GM19193 (cell line): ENCODE results near the gene UBE2J2.

ENCODE experiments used
- POLR2A ChIP-seq: IDR thresholded peaks from 4 replicates; pipeline ENCODE4 v1.6.1; 2011; ENCODE audit not compliant: insufficient read depth, insufficient read length; ENCODE audit errors: extremely low read depth

Gene UBE2J2

GRCh38 chr1:1304331-1305299 is 31.0 kb upstream of the UBE2J2 start:
- TF ChIP-seq POLR2A: no peak

- no peak for TF ChIP-seq POLR2A
Observed at GRCh38 chr1:1303736-1304135, 30.1 kb upstream of the UBE2J2 start.

- no peak for TF ChIP-seq POLR2A
Observed at GRCh38 chr1:1302951-1303509, 29.4 kb upstream of the UBE2J2 start.

- TF ChIP-seq POLR2A: no peak
Observed at GRCh38 chr1:1302006-1302430, 28.4 kb upstream of the UBE2J2 start.

- no peak for TF ChIP-seq POLR2A
Observed at GRCh38 chr1:1300352-1300739, 26.7 kb upstream of the UBE2J2 start.

- TF ChIP-seq POLR2A: no peak
Observed at GRCh38 chr1:1299686-1300351, 26.2 kb upstream of the UBE2J2 start.

GRCh38 chr1:1298861-1299685 is 25.4 kb upstream of the UBE2J2 start:
- no peak for TF ChIP-seq POLR2A

GRCh38 chr1:1297802-1298424 is 24.3 kb upstream of the UBE2J2 start:
- TF ChIP-seq POLR2A: no peak

- no peak for TF ChIP-seq POLR2A
Observed at GRCh38 chr1:1296070-1297061, 22.7 kb upstream of the UBE2J2 start.

GRCh38 chr1:1295154-1295923 is 21.7 kb upstream of the UBE2J2 start:
- no peak for TF ChIP-seq POLR2A

GRCh38 chr1:1294250-1294890 is 20.7 kb upstream of the UBE2J2 start:
- no peak for TF ChIP-seq POLR2A

- no peak for TF ChIP-seq POLR2A
Observed at GRCh38 chr1:1293263-1294249, 19.9 kb upstream of the UBE2J2 start.
